HG03565 (cell line): ENCODE measurements around the gene SOX6.
"Not testable (repeated sequence)": the region's sequence is repeated elsewhere in the genome, so short reads cannot be mapped to it uniquely, and the experiment has no call there.

Experiments
- ATAC-seq: cut with Tn5 transposase; IDR thresholded peaks from one replicate; pipeline ENCODE4 v1.9.1; 2021; ENCODE audit warnings: mild to moderate bottlenecking, moderate library complexity; ENCODE audit not compliant: unreplicated experiment

Gene SOX6

DNA sequence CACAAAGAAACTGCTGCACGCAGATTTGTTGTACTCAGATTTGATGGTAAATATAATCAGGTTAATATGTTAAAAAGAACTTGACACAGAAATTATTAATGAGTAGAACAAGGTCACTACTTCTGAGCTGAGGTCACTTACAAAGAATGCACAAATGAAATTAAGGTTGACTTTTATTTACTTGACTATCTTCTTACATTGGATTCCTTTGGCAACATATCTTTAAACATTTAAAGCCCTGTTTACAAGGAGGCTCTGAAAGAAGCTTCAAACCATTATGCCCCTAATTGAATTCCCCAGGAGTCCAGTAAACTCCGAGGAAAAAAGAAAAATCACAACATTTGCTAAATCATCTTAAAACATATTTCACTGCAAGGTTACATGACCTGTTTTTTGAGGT, 245.5 kb downstream of the SOX6 start:
- ATAC-seq: no peak

DNA sequence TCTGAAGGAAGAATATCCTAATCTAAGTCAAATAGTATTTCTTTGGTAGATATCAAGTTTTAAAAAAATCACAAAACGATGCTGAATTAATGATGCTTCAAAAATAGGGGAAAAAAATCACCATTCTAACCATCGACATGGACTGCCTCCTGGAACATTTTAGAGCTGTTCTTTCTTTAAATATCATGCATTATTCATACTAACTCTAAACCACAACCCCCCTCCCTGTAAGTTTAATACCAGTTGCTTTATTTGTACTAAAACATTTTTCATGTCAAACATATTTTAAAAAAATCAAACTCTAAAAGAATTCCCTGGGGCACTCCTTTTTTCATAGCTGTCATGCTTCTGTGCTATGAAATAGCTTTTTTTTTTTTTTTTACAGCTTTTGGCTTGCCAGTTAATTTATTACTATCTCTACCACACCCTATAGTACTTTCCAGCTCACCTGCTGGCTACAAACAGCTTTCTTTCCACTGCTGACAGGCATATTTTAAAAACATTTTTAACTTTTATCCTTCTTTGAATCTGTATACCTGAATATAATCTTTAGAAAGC, 256.9 kb downstream of the SOX6 start:
- no peak for ATAC-seq

DNA sequence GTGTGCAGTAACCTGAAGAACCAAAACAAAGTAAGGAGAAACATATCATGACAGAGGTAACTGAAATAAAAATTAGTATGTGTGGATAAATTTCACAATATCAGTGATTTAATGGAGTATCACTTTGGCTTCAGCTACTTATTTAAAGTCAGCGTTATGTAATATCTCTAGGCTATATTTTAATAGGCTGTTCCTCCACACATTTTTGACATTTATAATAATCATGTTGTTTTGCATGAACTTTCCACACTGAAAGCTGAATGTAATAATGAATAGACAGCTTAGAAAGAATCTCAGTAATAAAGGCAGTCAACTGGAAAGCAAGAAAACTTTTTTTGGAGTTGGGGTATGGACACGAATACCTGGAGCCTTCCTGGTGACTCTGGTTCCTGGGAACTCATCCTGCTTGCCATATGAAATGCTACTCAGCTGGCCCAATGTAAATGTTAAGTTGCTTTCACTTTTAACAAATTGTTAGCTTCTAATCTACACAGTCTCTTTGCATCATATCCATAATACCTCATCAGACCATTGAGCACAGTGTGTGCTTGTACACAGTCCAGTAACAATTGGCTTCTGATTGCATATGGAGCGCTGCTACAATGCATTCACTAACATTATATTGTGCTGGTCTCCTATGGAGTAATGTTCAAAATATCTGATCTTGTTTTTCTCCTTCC, 257.7 kb downstream of the SOX6 start:
- no peak for ATAC-seq

DNA sequence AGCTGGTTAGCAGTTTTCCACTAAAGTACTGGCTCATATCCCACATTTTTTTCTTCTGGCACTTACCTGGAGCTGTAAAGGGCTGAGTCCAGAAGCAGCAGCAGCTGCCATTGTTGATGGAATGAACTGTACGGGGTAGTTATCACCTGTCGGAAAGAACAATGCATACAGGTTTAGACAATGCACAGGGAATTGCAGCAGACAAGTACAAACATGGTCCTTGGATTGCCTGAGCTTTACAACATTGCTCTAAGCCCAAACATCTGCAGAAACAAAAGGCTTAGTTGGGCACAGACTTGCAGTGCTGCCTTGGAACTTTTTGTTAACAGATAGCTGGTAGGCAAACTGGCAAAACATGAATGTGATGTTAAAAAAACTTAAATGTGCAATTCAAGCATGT, 258.8 kb downstream of the SOX6 start:
- no peak for ATAC-seq

DNA sequence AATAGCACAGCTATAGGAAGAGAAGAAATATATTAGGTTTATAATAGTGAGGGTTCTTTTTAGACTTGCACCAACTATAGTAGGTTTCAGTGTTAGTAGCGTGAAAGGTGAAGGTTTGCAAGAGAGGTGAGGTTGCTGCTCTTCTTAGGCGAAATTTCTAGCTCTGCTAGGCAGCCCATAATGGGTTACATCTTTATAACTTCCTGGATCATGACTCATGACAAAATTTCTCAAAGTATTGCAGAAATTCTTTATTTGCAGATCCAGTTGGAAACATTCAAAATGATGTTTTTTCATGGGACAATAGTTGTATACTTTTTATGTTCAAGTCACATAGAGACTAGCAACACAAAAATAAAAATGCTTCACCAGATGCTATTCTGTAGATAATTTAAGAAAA, 260.0 kb downstream of the SOX6 start:
- ATAC-seq: no peak

DNA sequence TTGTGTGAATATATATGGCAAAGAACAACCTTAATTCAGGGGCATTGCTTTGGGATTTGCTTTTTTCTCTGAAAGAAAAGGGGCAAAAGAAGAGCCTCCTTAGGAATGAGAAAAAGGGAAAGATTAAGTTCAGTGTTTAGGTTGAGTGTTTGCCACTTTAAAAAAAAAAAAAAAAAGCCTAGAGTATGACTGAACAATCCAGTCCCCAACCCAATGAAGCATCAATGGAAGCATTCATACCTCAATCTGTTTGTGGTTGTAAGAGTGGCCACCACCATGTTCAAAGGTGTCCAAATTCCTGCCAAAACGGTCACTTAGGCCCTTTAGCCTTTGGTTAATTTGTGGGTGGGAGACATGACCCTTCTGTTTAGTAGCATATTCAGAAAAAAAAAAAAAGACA, 260.6 kb downstream of the SOX6 start:
- ATAC-seq: no peak

DNA sequence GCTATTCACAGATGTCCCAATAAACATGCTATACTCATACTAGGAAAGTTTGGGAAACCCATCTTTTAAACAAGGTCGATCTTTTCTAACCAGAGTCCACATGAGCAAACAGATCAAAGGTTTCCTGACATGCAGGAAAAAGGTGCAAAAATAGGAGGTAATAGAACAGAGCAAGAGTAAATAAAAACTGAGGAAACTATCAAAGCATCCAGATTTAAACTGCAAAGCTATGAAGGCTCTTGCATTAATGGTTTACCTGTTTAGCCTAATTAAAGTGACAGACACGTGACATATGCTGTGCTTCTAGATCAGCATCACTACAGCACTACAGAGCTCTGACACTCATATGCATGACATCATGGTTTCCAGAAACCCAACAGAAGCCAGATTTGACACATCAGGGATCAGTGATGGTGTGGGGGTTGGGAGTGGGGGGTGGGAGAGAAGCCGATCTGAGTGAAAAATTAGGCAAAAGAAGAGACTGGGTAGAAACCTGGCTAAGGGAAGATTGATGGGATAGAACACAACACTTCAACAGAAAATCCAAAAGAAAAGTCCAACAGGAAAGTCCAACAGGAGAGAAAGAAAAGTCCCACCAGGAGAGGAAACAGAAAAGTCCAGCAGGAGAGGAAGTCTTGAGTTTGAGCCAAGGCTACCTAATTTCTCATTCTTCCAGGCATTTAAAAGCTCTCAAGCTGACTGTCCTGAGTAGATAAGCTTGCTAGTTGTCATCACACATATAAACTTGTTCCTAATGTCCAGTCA, 262.3 kb downstream of the SOX6 start:
- no peak for ATAC-seq

DNA sequence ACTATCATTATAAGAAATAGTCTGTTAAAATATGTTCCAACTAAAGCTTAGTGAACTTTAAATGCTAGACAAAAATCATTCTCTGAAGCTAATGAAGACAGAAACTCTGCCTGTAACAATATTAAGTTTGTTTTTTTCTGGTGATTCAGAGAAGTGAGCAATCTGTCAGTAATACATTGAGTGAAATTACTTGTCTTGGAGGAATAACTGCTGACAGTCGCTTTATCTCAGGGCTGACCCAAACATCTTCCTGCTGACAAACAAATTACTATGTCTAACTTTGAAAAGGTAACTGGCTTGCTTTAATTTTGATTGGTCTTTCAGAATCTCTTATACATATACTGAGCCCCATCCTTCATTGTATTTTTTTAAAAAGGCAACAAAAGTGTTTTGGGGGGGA, 264.5 kb downstream of the SOX6 start:
- ATAC-seq: no peak

DNA sequence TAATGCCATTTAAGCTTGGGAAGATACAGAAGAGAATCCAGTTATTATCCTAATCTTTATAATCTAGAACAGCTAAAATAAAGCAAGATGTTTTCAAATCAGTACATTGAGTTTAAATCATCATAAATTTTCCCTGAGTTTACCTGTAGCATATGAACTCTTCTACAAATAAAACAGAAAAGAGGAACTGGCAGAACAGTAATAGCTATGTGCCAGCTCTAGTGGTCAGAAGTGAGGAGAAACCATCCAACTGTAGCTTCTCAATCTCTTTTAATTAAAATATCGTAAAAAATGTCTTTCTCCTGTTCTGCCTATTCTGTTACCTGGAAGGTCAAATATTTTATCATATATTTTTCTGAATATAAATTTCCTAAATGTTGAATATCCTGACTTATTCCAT, 266.9 kb downstream of the SOX6 start:
- no peak for ATAC-seq

DNA sequence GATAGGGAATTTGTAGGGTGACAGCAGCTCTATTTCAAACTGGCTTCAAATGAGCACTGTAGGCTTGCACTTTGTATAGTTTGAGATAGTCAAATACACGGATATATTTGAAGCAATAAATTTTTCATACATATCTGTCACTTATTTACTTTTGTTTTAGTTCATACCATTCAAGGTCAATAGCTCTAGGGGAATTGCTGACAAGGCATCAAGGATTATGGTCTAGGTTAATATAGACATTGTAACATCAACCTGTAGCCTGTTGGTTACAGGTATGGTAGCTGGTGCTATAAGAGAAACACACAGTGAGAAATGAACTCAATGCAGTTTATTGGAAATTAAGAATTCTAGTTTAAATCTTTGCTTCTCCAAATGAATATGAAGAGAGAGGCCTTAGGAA, 267.6 kb downstream of the SOX6 start:
- ATAC-seq: no peak

DNA sequence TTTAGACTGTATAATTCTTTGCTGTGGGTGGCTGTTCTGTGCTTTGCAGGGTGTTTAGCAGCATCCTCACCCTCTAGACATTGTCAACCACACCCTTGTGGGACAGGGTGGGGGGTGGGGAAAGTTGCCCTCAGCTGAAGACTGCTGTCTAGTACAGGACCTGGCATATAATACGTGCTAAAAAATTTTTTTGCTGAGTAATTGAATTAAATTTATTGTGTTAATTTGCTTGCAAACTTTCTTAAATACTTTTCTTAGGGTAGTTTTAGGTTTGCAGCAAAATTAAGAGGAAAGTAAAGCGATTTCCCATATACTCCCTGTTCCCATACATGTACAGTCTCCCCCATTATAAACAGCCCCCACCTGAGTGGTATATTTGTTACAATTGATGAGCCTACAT, 268.5 kb downstream of the SOX6 start:
- no peak for ATAC-seq

DNA sequence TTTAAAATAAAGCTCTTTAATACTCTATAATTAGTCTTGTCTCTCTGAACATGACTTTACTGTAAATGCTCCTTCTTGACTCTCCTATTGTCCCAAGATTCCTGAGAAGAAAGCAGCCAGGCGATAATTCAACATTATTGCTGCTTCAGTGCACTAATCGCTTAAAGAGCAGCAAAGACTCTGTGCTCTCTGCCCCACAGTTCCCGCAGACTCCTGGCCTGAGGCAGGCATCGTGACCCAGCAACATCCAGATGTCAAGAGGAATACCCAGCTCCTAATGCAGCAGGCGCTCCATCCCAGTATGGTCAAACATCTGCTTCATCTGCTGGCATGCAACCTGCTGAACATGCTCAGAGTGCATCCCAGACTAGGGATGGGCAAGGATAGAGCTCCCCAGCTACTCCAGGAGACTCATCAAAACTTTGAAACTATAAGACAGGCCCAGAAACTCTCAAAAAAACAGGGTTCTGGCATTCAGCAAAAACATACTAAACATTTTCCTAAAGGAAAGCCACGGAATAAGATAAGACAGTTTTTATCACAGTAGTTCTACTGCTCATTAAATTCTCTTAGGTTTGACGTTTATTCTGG, 270.0 kb downstream of the SOX6 start:
- ATAC-seq: no peak

DNA sequence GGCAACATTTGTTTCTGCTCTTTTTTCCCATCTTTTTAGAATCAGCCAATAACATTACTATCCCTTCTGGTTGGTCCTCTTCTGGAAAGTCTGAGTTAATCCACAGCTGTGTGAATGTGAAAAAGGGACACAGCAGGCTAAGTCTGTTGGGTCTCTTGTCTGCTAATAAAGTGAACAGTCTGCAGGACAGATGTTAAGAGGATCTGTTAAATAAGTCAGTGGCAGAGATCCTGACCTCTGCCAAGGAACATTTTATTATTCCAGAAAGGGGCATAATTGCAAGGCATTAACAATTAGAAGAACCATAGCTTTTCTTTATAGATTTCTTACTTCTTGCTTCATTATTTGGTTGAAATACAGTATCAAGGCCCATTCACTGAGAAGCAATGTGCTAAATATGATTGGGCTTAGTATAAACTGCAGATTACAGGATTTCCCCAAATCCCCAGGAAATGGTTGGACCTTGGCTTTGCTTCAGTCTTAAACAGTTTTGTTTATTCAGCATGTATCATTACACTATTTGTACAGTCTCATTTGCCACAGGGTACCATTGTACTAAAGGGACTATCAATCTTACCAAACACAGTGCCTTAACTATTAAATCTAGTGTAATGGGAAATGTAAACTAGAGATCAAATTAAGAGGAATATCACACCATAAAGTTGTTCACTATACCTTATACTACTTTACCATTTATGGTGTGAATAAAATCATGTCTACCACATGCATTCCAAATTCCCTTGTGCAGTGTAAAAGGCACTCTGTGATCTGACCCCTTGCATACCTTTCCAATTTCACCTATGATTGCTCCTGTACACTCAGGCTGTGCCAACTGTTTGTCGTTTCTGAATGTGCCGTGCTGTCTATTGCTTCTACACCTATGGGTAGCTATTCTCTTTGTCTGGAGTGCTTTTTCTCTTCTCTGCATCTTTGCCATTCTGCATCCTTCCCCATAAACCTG, 274.0 kb downstream of the SOX6 start:
- ATAC-seq: no peak

DNA sequence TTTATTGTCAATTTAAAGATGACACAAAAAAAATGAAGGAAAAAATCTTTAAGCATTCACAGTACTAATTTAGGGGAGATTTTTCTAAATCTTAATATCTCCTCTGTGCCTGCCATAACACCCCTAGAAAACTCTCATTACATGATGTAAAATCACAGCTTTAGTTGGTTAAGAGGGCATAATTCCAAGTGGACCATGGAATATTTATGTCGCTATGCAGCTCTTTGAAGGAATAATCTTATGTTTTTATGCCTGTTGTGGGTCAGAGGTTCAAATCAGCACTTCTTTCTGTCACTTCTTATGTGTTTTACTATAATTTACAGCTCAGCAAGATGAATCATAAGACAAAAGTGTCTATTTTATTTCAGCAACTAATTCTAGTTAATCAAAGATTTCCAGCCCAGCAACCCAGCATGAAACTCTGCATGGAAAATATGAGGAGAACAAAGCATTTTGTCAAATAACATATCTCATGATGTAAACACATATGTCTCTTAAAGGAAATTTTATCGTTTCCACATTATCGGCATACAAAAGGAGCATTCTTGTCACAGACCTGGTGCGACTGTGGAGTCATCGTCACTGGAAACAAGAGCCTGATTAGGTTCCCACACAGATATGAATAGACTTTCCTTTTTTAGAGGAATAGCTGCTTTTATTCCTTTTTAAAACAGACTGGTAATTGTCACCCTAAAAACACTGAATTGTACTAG, 274.8 kb downstream of the SOX6 start:
- no peak for ATAC-seq

DNA sequence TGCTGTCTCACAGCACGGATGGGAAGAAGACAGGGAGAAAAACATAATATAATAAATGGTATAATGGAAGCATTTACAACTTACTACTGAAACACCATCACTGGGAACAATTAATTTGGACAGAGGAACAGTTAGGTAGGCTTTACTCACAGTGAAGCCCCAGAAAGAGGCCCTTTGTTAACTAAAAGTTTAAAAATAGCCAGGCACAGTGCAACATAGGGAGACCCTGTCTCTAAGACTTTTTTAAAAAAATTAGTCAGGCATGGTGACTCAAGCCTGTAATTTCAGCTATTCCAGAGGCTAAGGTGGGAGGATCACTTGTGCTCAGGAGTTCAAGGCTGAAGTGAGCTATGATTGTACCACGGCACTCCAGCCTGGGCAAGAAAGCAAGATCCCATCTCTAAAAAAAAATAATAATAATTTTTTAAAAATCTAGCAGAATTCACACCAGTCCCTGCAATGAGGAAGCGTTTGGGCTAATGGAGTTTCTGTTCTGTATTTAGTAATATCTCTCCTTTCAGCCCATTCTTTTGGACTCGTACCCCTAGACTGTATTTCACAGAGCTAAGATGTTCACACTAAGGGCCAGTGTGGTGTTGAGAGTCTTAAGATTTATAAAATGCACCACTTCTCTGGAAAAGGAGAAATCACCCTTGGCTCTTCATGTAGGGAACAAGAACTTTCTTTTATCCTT, 275.5 kb downstream of the SOX6 start:
- no peak for ATAC-seq

DNA sequence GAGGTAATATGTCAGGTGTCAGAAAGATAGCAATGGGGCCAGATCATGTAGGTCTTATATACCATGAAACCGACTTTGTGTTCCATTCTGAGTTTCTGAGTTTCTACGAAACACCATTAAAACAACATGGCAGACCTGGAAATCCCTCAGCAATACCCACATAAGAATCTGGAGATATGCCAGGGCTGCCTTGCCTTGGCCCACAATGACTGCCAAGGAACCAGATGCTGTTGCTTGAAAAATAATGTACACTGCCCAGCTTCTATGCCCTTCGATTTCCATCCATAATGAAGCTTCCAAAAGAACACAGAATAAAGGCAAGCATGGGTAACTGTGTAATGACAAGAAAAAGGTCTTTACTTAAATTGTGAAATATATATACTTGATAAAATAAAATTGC, 277.4 kb downstream of the SOX6 start:
- ATAC-seq: no peak

DNA sequence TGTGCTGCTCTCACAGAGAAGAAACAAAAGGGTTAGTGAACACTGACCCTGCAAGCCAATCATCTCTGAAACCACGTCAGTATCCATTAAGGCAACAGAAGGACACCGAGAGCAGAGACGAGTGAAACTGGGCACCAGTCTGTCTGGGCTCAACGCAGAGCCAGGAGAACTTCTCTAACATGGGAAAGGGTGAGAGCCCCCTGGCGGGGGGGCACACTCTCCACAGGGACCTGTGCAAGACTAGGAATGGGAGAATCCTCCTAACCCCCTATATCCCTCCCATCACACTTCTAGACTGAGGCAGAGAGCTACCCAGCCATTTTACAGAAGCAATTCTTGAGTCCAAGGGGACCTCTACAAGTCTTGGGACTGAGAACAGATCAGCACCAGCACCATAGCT, 285.8 kb downstream of the SOX6 start:
- ATAC-seq: no peak

DNA sequence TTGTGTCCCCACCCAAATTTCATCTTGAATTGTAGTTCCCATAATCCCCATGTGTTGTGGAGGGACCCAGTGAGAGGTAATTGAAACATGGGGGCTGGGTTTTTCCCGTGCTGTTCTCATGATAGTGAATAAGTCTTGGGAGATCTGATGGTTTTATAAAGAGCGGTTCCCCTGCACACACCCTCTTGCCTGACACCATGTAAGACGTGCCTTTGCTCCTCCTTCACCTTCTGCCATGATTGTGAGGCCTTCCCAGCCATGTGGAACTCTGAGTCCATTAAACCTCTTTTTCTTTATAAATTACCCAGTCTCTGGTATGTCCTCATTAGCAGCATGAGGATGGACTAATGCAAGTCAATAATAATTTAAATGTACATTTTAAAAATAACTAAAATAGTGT, 289.1 kb downstream of the SOX6 start:
- not testable (repeated sequence) for ATAC-seq

DNA sequence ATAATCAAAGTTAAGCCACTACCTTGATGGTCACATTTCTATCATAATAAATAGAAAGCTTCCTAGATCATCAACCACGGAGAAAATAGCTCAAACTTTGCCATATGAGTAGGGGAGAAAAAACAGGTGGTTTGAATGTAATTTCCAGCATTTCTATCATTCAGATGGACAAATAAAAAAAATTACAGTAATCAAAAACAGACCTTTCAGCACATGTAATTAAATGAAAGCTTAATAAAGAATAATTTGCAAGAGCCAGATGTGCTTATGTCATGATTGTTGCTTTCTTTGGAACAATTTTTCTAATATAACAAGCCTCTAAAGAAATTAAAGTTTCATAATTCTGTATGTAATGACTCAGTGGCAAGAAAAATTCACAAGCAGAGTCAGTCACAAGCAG, 297.0 kb downstream of the SOX6 start:
- no peak for ATAC-seq

DNA sequence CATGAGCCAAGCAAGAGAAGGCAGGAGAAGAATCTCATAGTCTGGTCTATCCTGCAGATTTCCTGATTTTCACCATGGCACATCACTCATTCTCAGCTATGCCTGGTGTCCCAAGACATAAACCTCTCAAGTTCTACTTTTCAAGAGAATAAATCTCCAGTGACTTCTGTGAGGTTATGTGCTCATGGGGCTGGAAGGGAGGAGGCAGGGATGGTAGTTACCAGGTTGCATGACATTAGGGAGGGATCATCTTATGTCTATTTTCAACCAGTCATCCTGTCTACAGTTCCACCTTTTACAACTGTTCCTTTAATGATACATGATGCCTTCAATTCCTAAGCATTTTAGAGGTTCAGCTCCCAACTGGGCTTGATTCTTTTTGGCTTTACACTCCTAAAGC, 297.7 kb downstream of the SOX6 start:
- ATAC-seq: no peak
